ENCODE results near the gene OSTC. TPM values are rescaled to one million over a fixed set of nuclear protein-coding genes. Genes with fewer than 3 reads are reported as not detected.

OSTC gene
- total RNA-seq, 1 experiment from 2014 or later = 105 TPM

DNA sequence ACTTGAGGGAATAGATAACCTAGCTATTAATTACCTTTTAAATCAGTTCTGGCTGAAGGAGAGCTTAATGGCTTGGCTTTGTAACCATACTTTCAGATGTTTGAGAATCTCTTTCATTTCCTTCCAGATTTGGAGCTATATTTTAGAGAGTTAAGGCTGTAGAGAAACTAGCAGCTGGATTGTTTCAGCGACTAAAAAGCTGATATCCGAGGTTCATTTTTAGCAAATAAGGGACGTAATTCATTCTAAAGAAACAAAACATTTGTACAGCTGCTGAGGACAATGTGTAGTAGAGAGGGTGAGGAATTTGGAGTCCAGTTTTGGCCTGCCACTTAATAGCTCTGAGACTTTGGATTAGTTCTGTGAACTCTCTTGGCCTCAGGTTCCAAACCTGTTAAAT, 12.2 kb downstream of the OSTC start (continued):
- TF ChIP-seq EGR1 (IDR thresholded peaks at IDR 0.05; ENCODE audit: low read depth) = no peak
- TF ChIP-seq POLR2AphosphoS5 (IDR thresholded peaks at IDR 0.05; ENCODE audit: low read depth, low read length) = no peak

DNA sequence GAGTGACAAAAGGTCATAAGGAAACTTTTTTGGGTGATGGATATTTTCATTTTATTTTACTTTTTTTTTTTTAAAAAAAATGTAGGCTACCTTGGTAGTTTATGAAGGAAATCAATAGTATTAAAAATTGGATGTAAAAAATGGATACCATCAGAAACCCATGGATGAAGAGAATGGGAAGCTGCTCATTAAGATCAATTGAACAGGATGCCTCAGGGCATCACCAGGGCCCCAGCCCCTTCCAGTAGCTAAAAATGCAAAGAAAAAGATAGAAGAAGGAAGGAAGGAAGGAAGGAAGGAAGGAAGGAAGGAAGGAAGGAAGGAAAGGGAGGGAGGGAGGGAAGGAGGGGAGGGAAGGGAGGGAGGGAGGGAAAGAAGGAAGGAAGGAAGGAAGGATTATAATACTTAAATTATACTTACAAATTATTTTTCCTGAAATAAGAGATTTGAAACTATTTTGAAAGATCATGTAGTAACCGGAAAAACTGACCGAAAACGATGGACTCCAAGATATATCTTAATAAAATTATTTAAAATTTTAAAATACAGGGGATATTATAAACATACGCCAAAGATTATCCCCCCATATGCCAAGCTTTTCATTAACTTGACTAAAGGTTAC, 24.1 kb downstream of the OSTC start:
- no peaks in the 10 kb centered on the region for H3K79me2 ChIP-seq (ENCODE audit: insufficient read depth, low read length)
- no peaks in the 10 kb centered on the region for H3K36me3 ChIP-seq (ENCODE audit: control insufficient read depth in 1 of 2, insufficient read depth in 2 of 2, low read length in 2 of 2)
- ChIA-PET RAD21 (ENCODE audit: low non-redundant PET in 1 of 2, low total read pairs in 2 of 2, uncharacterized antibody in 2 of 2, unreplicated experiment in 2 of 2) (no interaction called here), POLR2A (no interaction called here), CTCF (no interaction called here)
- no peak overlapping the region for H3K4me2 ChIP-seq (ENCODE audit: low read length)
- TF ChIP-seq EZH2 (IDR thresholded peaks at IDR 0.05) = no peak
- no peak for TF ChIP-seq RAD21 (IDR thresholded peaks at IDR 0.05; ENCODE audit: low read depth)
- TF ChIP-seq, protein P1, sequence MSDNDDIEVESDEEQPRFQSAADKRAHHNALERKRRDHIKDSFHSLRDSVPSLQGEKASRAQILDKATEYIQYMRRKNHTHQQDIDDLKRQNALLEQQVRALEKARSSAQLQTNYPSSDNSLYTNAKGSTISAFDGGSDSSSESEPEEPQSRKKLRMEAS (IDR thresholded peaks at IDR 0.05) = no peak
- no peak for TF ChIP-seq ZFX (IDR thresholded peaks at IDR 0.05)
- TF ChIP-seq POLR2AphosphoS5 (IDR thresholded peaks at IDR 0.05; ENCODE audit: low read depth, low read length) = no peak
- TF ChIP-seq, protein P2, sequence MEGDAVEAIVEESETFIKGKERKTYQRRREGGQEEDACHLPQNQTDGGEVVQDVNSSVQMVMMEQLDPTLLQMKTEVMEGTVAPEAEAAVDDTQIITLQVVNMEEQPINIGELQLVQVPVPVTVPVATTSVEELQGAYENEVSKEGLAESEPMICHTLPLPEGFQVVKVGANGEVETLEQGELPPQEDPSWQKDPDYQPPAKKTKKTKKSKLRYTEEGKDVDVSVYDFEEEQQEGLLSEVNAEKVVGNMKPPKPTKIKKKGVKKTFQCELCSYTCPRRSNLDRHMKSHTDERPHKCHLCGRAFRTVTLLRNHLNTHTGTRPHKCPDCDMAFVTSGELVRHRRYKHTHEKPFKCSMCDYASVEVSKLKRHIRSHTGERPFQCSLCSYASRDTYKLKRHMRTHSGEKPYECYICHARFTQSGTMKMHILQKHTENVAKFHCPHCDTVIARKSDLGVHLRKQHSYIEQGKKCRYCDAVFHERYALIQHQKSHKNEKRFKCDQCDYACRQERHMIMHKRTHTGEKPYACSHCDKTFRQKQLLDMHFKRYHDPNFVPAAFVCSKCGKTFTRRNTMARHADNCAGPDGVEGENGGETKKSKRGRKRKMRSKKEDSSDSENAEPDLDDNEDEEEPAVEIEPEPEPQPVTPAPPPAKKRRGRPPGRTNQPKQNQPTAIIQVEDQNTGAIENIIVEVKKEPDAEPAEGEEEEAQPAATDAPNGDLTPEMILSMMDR (IDR thresholded peaks at IDR 0.05 in 2 of 3, conservative IDR thresholded peaks at IDR 0.05 in 1 of 3; ENCODE audit: borderline replicate concordance in 1 of 3, insufficient read depth in 1 of 3, low read depth in 2 of 3, low read length in 2 of 3) = no peak
- TF ChIP-seq EZH2phosphoT487 (IDR thresholded peaks at IDR 0.05; ENCODE audit: borderline replicate concordance) = no peak
- TF ChIP-seq ELF1 (IDR thresholded peaks at IDR 0.05; ENCODE audit: borderline replicate concordance, low read depth) = no peak
- TF ChIP-seq SRF (IDR thresholded peaks at IDR 0.05; ENCODE audit: low read depth) = no peak
- TF ChIP-seq, protein P3, sequence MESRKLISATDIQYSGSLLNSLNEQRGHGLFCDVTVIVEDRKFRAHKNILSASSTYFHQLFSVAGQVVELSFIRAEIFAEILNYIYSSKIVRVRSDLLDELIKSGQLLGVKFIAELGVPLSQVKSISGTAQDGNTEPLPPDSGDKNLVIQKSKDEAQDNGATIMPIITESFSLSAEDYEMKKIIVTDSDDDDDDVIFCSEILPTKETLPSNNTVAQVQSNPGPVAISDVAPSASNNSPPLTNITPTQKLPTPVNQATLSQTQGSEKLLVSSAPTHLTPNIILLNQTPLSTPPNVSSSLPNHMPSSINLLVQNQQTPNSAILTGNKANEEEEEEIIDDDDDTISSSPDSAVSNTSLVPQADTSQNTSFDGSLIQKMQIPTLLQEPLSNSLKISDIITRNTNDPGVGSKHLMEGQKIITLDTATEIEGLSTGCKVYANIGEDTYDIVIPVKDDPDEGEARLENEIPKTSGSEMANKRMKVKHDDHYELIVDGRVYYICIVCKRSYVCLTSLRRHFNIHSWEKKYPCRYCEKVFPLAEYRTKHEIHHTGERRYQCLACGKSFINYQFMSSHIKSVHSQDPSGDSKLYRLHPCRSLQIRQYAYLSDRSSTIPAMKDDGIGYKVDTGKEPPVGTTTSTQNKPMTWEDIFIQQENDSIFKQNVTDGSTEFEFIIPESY (IDR thresholded peaks at IDR 0.05; ENCODE audit: extremely low read depth, insufficient replicate concordance, low read length) = no peak
- no peak for TF ChIP-seq CEBPB (IDR thresholded peaks at IDR 0.05; ENCODE audit: low read depth)
- TF ChIP-seq SIN3A (IDR thresholded peaks at IDR 0.05; ENCODE audit: low read depth) = no peak
- no peak for TF ChIP-seq FOSL1 (IDR thresholded peaks at IDR 0.05; ENCODE audit: low read depth)
- no peak for TF ChIP-seq YY1 (IDR thresholded peaks at IDR 0.05; ENCODE audit: extremely low read depth, insufficient replicate concordance, low read depth, low read length)
- TF ChIP-seq SP1 (IDR thresholded peaks at IDR 0.05; ENCODE audit: low read depth) = no peak
- TF ChIP-seq, protein P4, sequence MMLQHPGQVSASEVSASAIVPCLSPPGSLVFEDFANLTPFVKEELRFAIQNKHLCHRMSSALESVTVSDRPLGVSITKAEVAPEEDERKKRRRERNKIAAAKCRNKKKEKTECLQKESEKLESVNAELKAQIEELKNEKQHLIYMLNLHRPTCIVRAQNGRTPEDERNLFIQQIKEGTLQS (IDR thresholded peaks at IDR 0.05) = no peak
- TF ChIP-seq EGR1 (IDR thresholded peaks at IDR 0.05; ENCODE audit: low read depth) = no peak
- H3K27me3 ChIP-seq (ENCODE audit: insufficient read depth, low read length) = no peaks in the 10 kb centered on the region
- no TSS peak for BruUV-seq (replicated peaks)
- ATAC-seq (no peak), DNase-seq (ENCODE audit: low read depth, low spot score) (no peak)
- no peak overlapping the region for H3K27ac ChIP-seq (ENCODE audit: low read depth, low read length)
- no peaks in the 10 kb centered on the region for H4K20me1 ChIP-seq (ENCODE audit: insufficient read depth)
- no peaks in the 10 kb centered on the region for H3K9me2 ChIP-seq (ENCODE audit: insufficient read depth)
- H3K9me3 ChIP-seq (ENCODE audit: control insufficient read depth in 1 of 2, insufficient read depth in 1 of 2, low read depth in 1 of 2, low read length in 2 of 2) = no peaks in the 10 kb centered on the region
- H2AFZ ChIP-seq (ENCODE audit: low read depth, low read length, poor library complexity, severe bottlenecking) = no peak overlapping the region
- no peak overlapping the region for H3K4me3 ChIP-seq (replicated peaks in 1 of 2; ENCODE audit: low read depth in 1 of 2, low read length in 2 of 2)
- H3K4me1 ChIP-seq (ENCODE audit: control insufficient read depth in 1 of 2, insufficient read depth in 2 of 2, low read length in 2 of 2) = no peaks in the 10 kb centered on the region
- intact Hi-C loops (cut with micrococcal nuclease) = no loop called here
- no peak overlapping the region for H3K9ac ChIP-seq (ENCODE audit: low read length)
